K562 (cell line): ENCODE measurements around the gene CTBP2.

Experiments
- CTBP1 ChIP-seq: fragments of 450-650 bp; IDR thresholded peaks from 2 replicates; pipeline ENCODE4 v1.6.1; 2016; ENCODE audit warnings: borderline replicate concordance
- ERF ChIP-seq: fragments of 450-650 bp; formaldehyde crosslinking; IDR thresholded peaks from 2 replicates; pipeline ENCODE4 v1.4.0; 2020; ENCODE audit warnings: mild to moderate bottlenecking, mixed read lengths
- SMARCC2 ChIP-seq: fragments of 450-650 bp; IDR thresholded peaks from 2 replicates; pipeline ENCODE4 v1.6.1; 2017; ENCODE audit warnings: antibody characterized with exemption, moderate library complexity, mild to moderate bottlenecking, low read depth
- ZBTB17 ChIP-seq: fragments of 450-650 bp; formaldehyde crosslinking; IDR thresholded peaks from 2 replicates; pipeline ENCODE4 v1.4.0; 2020; ENCODE audit warnings: mild to moderate bottlenecking
- ZNF175 ChIP-seq: fragments of 200-800 bp; sonication (Bioruptor generic); IDR thresholded peaks from 2 replicates; pipeline ENCODE4 v1.6.1; 2016; ENCODE audit warnings: low read depth, mild to moderate bottlenecking, missing genetic modification characterization, missing compliant biosample characterization
- TF ChIP-seq, protein P1 (sequence below), 3 experiments: IDR thresholded peaks in 2 of 3; conservative IDR thresholded peaks in 1 of 3; 2 replicates each; pipeline ENCODE4 v1.5.1; 2011 to 2012; ENCODE audit warnings: low read length in 3 of 3, mild to moderate bottlenecking in 3 of 3, control low read depth in 2 of 3, improper control_type of control experiment in 1 of 3, inconsistent platforms in 1 of 3, low read depth in 1 of 3, mixed read lengths in 1 of 3, moderate library complexity in 1 of 3; ENCODE audit not compliant: insufficient read depth in 2 of 3

DNA sequence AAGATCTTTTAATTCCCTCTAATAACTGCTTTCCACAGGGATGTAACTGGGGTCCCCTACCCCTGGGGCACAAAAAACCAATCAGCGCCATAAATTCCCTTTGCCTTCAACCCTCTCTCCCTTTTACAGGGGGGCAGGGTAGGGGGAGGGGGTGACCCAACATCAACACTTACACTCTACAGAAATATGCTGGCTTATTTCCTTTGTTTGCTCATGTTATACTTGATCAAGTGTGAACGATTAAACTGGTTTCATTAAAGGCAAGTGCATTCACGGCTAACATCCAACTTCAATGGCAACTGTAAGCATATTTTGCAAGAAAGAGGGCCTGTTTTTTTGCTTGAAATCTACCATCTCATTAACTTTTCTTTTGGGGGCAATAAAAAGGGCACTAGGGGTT lies 2.9 kb downstream of the CTBP2 start:
- TF ChIP-seq ZBTB17: no peak
- TF ChIP-seq SMARCC2: no peak
- TF ChIP-seq ERF (CRISPR knock-in tag): no peak
- TF ChIP-seq ZNF175 (CRISPR knock-in tag): no peak
- TF ChIP-seq, protein P1, sequence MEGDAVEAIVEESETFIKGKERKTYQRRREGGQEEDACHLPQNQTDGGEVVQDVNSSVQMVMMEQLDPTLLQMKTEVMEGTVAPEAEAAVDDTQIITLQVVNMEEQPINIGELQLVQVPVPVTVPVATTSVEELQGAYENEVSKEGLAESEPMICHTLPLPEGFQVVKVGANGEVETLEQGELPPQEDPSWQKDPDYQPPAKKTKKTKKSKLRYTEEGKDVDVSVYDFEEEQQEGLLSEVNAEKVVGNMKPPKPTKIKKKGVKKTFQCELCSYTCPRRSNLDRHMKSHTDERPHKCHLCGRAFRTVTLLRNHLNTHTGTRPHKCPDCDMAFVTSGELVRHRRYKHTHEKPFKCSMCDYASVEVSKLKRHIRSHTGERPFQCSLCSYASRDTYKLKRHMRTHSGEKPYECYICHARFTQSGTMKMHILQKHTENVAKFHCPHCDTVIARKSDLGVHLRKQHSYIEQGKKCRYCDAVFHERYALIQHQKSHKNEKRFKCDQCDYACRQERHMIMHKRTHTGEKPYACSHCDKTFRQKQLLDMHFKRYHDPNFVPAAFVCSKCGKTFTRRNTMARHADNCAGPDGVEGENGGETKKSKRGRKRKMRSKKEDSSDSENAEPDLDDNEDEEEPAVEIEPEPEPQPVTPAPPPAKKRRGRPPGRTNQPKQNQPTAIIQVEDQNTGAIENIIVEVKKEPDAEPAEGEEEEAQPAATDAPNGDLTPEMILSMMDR (IDR thresholded peaks at IDR 0.05 in 2 of 3, conservative IDR thresholded peaks at IDR 0.05 in 1 of 3; ENCODE audit: insufficient read depth in 2 of 3, low read depth in 1 of 3, low read length in 3 of 3): no peak
- no peak for TF ChIP-seq CTBP1
